OCI-LY1 (cell line): Measurements from ENCODE around the gene BOLA2B.
"Not testable (repeated sequence)": the region's sequence is repeated elsewhere in the genome, so short reads cannot be mapped to it uniquely, and the experiment has no call there.

Experiments
- H2AFZ ChIP-seq: fragments of 200-600 bp; sonication (generic), shearing (Covaris generic); 2 replicates; pipeline ENCODE4 v1.6.0; 2014; ENCODE audit warnings: antibody characterized with exemption, mild to moderate bottlenecking, low read length
- H3F3A ChIP-seq: fragments of 200-600 bp; sonication (generic), shearing (Covaris generic); 2 replicates; pipeline ENCODE4 v1.6.0; 2014; ENCODE audit warnings: mild to moderate bottlenecking, antibody characterized with exemption, low read length, moderate library complexity; ENCODE audit not compliant: insufficient read depth
- H3K27ac ChIP-seq: fragments of 200-600 bp; sonication (generic); 2 replicates; pipeline ENCODE4 v1.5.1; 2014; ENCODE audit warnings: low read length, mixed run types, mild to moderate bottlenecking, low read depth; ENCODE audit not compliant: poor library complexity, severe bottlenecking
- H3K27me3 ChIP-seq: fragments of 200-600 bp; sonication (generic); 2 replicates; pipeline ENCODE4 v1.6.0; 2014; ENCODE audit warnings: antibody characterized with exemption, mild to moderate bottlenecking, low read length, moderate library complexity; ENCODE audit not compliant: insufficient read depth
- H3K36me3 ChIP-seq: fragments of 200-600 bp; sonication (generic); 2 replicates; pipeline ENCODE4 v1.6.1; 2014; ENCODE audit warnings: mild to moderate bottlenecking, antibody characterized with exemption, low read length, moderate library complexity, mixed read lengths; ENCODE audit not compliant: insufficient read depth
- H3K4me1 ChIP-seq: fragments of 200-600 bp; sonication (generic); 2 replicates; pipeline ENCODE4 v1.5.1; 2014; ENCODE audit warnings: mild to moderate bottlenecking, low read length, moderate library complexity; ENCODE audit not compliant: insufficient read depth, severe bottlenecking
- H3K4me2 ChIP-seq: fragments of 200-600 bp; sonication (generic), shearing (Covaris generic); 2 replicates; pipeline ENCODE4 v1.6.1; 2014; ENCODE audit warnings: low read length
- H3K4me3 ChIP-seq: fragments of 200-600 bp; sonication (generic); 2 replicates; pipeline ENCODE4 v1.5.1; 2014; ENCODE audit warnings: low read length, low read depth, mild to moderate bottlenecking, mixed read lengths; ENCODE audit not compliant: poor library complexity, severe bottlenecking
- H3K79me2 ChIP-seq: fragments of 200-600 bp; shearing (Covaris generic); 2 replicates; pipeline ENCODE4 v1.6.1; 2016; ENCODE audit warnings: mixed run types, low read length, mixed read lengths; ENCODE audit not compliant: insufficient read depth
- H3K9ac ChIP-seq: fragments of 200-600 bp; sonication (generic), shearing (Covaris generic); 2 replicates; pipeline ENCODE4 v1.6.1; 2014; ENCODE audit warnings: mild to moderate bottlenecking, low read length, mixed read lengths
- H3K9me2 ChIP-seq: fragments of 200-600 bp; sonication (generic), shearing (Covaris generic); 2 replicates; pipeline ENCODE4 v1.6.1; 2014; ENCODE audit warnings: low read depth, mild to moderate bottlenecking, low read length, mixed read lengths
- H3K9me3 ChIP-seq: fragments of 200-600 bp; shearing (Covaris generic); 2 replicates; pipeline ENCODE4 v1.6.1; 2014; ENCODE audit warnings: low read length, mixed read lengths
- H4K20me1 ChIP-seq: fragments of 200-600 bp; sonication (generic), shearing (Covaris generic); 2 replicates; pipeline ENCODE4 v1.6.0; 2016; ENCODE audit warnings: mild to moderate bottlenecking, low read length; ENCODE audit not compliant: insufficient read depth
- EZH2 ChIP-seq: fragments of 200-600 bp; sonication (generic), shearing (Covaris generic); IDR thresholded peaks from 2 replicates; pipeline ENCODE4 v1.8.0; 2017; ENCODE audit warnings: borderline replicate concordance, mixed run types, mild to moderate bottlenecking, antibody characterized with exemption, low read length, moderate library complexity, mixed read lengths
- TF ChIP-seq, protein P1 (sequence below): fragments of 200-600 bp; sonication (generic), shearing (Covaris generic); IDR thresholded peaks from 2 replicates; pipeline ENCODE4 v1.5.1; 2017; ENCODE audit warnings: mild to moderate bottlenecking, antibody characterized with exemption, low read length, moderate library complexity, mixed read lengths

The BOLA2B gene

DNA sequence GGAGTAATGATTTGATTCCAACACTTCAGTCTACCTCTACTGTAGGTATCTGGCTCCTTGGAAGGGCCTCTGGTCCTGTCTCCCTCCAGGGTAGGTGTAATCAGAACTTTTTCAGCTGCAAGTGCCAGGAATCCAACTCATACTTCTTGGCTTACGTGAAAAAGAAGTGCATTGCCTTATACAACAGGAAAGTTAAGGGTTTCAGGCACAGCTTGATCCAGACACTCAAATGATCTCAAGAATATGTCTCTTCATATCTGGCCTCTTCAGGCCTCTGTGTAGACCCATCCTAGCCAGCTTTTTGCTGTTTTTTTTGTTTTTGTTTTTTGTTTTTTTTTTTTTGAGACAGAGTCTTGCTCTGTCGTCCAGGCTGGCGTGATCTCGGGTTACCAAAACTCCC lies 14.3 kb downstream of the BOLA2B start:
- H3K79me2 ChIP-seq, result no peaks in the 10 kb centered on the region
- no peak overlapping the region for H2AFZ ChIP-seq
- H3K36me3 ChIP-seq, result peaks cover 2% of the 10 kb centered on the region; the same call in 1 of the 2 replicates
- H4K20me1 ChIP-seq, result no peaks in the 10 kb centered on the region
- H3K9ac ChIP-seq, result no peak overlapping the region
- H3K27ac ChIP-seq, result no peak overlapping the region
- no peak overlapping the region for H3K4me3 ChIP-seq
- H3K4me2 ChIP-seq, result no peak overlapping the region
- H3K9me2 ChIP-seq, result no peaks in the 10 kb centered on the region
- H3K27me3 ChIP-seq, result no peaks in the 10 kb centered on the region; the same call in 1 of the 2 replicates
- TF ChIP-seq, protein P1, sequence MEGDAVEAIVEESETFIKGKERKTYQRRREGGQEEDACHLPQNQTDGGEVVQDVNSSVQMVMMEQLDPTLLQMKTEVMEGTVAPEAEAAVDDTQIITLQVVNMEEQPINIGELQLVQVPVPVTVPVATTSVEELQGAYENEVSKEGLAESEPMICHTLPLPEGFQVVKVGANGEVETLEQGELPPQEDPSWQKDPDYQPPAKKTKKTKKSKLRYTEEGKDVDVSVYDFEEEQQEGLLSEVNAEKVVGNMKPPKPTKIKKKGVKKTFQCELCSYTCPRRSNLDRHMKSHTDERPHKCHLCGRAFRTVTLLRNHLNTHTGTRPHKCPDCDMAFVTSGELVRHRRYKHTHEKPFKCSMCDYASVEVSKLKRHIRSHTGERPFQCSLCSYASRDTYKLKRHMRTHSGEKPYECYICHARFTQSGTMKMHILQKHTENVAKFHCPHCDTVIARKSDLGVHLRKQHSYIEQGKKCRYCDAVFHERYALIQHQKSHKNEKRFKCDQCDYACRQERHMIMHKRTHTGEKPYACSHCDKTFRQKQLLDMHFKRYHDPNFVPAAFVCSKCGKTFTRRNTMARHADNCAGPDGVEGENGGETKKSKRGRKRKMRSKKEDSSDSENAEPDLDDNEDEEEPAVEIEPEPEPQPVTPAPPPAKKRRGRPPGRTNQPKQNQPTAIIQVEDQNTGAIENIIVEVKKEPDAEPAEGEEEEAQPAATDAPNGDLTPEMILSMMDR, result no peak
- TF ChIP-seq EZH2, result no peak
- H3F3A ChIP-seq, result no peaks in the 10 kb centered on the region
- peaks cover 6% of the 10 kb centered on the region for H3K4me1 ChIP-seq
- no peaks in the 10 kb centered on the region for H3K9me3 ChIP-seq

DNA sequence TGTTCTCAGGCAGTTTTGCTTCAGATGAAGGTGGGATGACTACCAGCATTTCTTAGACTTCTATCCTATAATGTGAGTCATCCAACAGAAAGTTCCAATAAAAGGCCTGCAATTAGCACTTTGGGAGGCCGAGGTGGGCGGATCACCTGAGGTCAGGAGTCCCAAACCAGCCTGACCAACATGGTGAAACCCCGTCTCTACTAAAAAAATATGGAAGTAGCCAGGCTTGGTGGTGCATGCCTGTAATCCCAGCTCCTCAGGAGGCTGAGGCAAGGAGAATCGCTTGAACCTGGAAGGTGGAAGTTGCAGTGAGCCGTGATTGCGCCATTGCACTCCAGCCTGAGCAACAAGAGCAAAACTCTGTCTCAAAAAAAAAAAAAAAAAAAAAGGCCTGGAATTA lies 16.6 kb downstream of the BOLA2B start:
- not testable (repeated sequence) for H3F3A ChIP-seq, H3K27ac ChIP-seq, H3K27me3 ChIP-seq, H4K20me1 ChIP-seq, H2AFZ ChIP-seq, H3K9ac ChIP-seq, H3K9me2 ChIP-seq, H3K4me3 ChIP-seq, H3K9me3 ChIP-seq, H3K4me1 ChIP-seq, H3K79me2 ChIP-seq, H3K36me3 ChIP-seq, H3K4me2 ChIP-seq

DNA sequence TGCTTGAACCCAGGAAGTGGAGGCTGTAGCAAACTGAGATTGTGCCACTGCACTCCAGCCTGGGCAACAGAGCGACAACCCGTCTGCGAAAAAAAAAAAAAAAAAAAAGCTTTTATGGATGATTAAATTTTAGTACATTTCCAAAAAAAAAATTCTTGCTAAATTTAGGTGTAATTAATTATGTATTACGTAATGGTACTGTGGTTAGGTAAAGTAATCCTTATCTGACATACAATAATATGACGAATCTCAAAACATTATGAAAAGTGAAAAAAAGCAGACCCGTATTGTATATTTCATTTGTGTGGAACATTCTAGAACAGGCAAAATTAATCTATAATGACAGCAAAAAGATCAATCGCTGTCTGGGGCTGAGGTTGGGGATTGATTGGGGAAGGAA lies 20.4 kb downstream of the BOLA2B start:
- no peaks in the 10 kb centered on the region for H3K79me2 ChIP-seq
- no peak overlapping the region for H3K9ac ChIP-seq
- H3F3A ChIP-seq, result no peaks in the 10 kb centered on the region
- H2AFZ ChIP-seq, result no peak overlapping the region
- no peak overlapping the region for H3K4me3 ChIP-seq
- no peaks in the 10 kb centered on the region; the same call in 1 of the 2 replicates for H3K36me3 ChIP-seq
- no peaks in the 10 kb centered on the region for H3K9me3 ChIP-seq
- no peaks in the 10 kb centered on the region for H4K20me1 ChIP-seq
- H3K27ac ChIP-seq, result no peak overlapping the region
- no peaks in the 10 kb centered on the region; the same call in 1 of the 2 replicates for H3K27me3 ChIP-seq
- no peaks in the 10 kb centered on the region for H3K4me1 ChIP-seq
- no peaks in the 10 kb centered on the region for H3K9me2 ChIP-seq
- no peak overlapping the region for H3K4me2 ChIP-seq
- TF ChIP-seq EZH2, result no peak
- TF ChIP-seq, protein P1, result no peak

DNA sequence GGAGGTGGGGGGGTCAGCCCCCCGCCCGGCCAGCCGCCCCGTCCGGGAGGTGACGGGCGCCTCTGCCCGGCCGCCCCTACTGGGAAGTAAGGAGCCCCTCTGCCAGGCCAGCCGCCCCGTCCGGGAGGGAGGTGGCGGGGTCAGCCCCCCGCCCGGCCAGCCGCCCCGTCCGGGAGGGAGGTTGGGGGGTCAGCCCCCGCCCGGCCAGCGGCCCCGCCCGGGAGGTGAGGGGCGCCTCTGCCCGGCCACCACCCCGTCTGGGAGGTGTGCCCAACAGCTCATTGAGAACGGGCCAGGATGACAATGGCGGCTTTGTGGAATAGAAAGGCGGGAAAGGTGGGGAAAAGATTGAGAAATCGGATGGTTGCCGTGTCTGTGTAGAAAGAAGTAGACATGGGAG lies 23.3 kb downstream of the BOLA2B start:
- H3K9me3 ChIP-seq, H3K4me1 ChIP-seq, H3K27me3 ChIP-seq, H3K27ac ChIP-seq, H3K79me2 ChIP-seq, H3K9me2 ChIP-seq, H3F3A ChIP-seq, H3K4me2 ChIP-seq, H2AFZ ChIP-seq, H3K36me3 ChIP-seq, H3K9ac ChIP-seq, H4K20me1 ChIP-seq, H3K4me3 ChIP-seq: not testable (repeated sequence)

DNA sequence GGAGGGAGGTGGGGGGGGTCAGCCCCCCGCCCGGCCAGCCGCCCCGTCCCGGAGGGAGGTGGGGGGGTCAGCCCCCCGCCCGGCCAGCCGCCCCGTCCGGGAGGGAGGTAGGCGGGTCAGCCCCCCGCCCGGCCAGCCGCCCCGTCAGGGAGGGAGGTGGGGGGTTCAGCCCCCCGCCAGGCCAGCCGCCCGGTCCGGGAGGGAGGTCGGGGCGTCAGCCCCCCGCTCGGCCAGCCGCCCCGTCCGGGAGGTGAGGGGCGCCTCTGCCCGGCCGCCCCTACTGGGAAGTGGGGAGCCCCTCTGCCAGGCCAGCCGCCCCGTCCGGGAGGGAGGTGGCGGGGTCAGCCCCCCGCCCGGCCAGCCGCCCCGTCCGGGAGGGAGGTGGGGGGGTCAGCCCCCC lies 24.1 kb downstream of the BOLA2B start:
- H4K20me1 ChIP-seq, H3K9ac ChIP-seq, H3K36me3 ChIP-seq, H3K4me3 ChIP-seq, H3K9me3 ChIP-seq, H3K4me2 ChIP-seq, H3K27me3 ChIP-seq, H2AFZ ChIP-seq, H3K27ac ChIP-seq, H3K79me2 ChIP-seq, H3K9me2 ChIP-seq, H3F3A ChIP-seq, H3K4me1 ChIP-seq: not testable (repeated sequence)

DNA sequence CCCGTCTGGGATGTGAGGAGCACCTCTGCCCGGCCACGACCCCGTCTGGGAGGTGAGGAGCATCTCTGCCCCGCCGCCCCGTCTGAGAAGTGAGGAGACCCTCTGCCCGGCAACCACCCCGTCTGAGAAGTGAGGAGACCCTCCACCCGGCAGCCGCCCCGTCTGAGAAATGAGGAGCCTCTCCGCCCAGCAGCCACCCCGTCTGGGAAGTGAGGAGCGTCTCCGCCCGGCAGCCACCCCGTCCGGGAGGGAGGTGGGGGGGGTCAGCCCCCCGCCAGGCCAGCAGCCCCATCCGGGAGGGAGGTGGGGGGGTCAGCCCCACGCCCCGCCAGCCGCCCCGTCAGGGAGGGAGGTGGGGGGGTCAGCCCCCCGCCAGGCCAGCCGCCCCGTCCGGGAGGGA lies 24.7 kb downstream of the BOLA2B start:
- H3F3A ChIP-seq, H3K9ac ChIP-seq, H3K9me2 ChIP-seq, H3K27ac ChIP-seq, H3K36me3 ChIP-seq, H4K20me1 ChIP-seq, H3K9me3 ChIP-seq, H2AFZ ChIP-seq, H3K4me2 ChIP-seq, H3K79me2 ChIP-seq, H3K4me1 ChIP-seq, H3K27me3 ChIP-seq, H3K4me3 ChIP-seq: not testable (repeated sequence)
